SU-DHL-6 (cell line): ENCODE measurements around the gene FCMR.

Experiments
- H2AFZ ChIP-seq: fragments of 200-600 bp; sonication (generic); 2 replicates; pipeline ENCODE4 v1.6.1; 2014; ENCODE audit warnings: low read depth, mild to moderate bottlenecking, moderate library complexity, mixed read lengths, antibody characterized with exemption, low read length; ENCODE audit not compliant: severe bottlenecking
- H3F3A ChIP-seq: fragments of 200-600 bp; shearing (Covaris generic); 2 replicates; pipeline ENCODE4 v1.6.0; 2016; ENCODE audit warnings: antibody characterized with exemption, mild to moderate bottlenecking; ENCODE audit not compliant: insufficient read depth
- H3K27ac ChIP-seq: fragments of 200-600 bp; sonication (generic); 2 replicates; pipeline ENCODE4 v1.5.1; 2016; ENCODE audit warnings: low read depth, mild to moderate bottlenecking, low read length, moderate library complexity, mixed read lengths
- H3K27me3 ChIP-seq: fragments of 200-600 bp; sonication (generic), shearing (Covaris generic); 2 replicates; pipeline ENCODE4 v1.6.0; 2014; ENCODE audit warnings: mild to moderate bottlenecking, low read length
- H3K36me3 ChIP-seq: fragments of 200-600 bp; sonication (generic); 2 replicates; pipeline ENCODE4 v1.6.1; 2014; ENCODE audit warnings: mild to moderate bottlenecking, low read length, mixed read lengths
- H3K4me2 ChIP-seq: fragments of 300-600, 200-600 bp; shearing (Covaris generic), sonication (generic); 2 replicates; pipeline ENCODE4 v1.6.0; 2014; ENCODE audit warnings: low read length, low read depth, mild to moderate bottlenecking; ENCODE audit not compliant: poor library complexity, severe bottlenecking
- H3K4me3 ChIP-seq: fragments of 200-600 bp; sonication (generic); 2 replicates; pipeline ENCODE4 v1.5.1; 2014; ENCODE audit warnings: antibody characterized with exemption, low read length, mild to moderate bottlenecking, mixed read lengths; ENCODE audit not compliant: insufficient read depth, poor library complexity, severe bottlenecking
- H3K79me2 ChIP-seq: fragments of 200-600 bp; sonication (generic); 2 replicates; pipeline ENCODE4 v1.6.1; 2014; ENCODE audit warnings: mild to moderate bottlenecking, low read length, moderate library complexity; ENCODE audit not compliant: insufficient read depth
- H3K9ac ChIP-seq: fragments of 200-600 bp; sonication (generic); 2 replicates; pipeline ENCODE4 v1.7.0; 2014; ENCODE audit warnings: mild to moderate bottlenecking, low read length
- H3K9me2 ChIP-seq: fragments of 200-600 bp; sonication (generic); replicated peaks from 2 replicates; pipeline ENCODE4 v1.6.1; 2014; ENCODE audit warnings: low read length; ENCODE audit not compliant: insufficient read depth
- H3K9me3 ChIP-seq: fragments of 200-600 bp; sonication (generic); 2 replicates; pipeline ENCODE4 v1.6.1; 2014; ENCODE audit warnings: low read length, mixed read lengths; ENCODE audit not compliant: insufficient read depth
- H4K20me1 ChIP-seq: fragments of 200-600 bp; sonication (generic); 2 replicates; pipeline ENCODE4 v1.6.1; 2014; ENCODE audit warnings: low read depth, mild to moderate bottlenecking, antibody characterized with exemption, low read length, moderate library complexity, mixed read lengths
- CTCF ChIP-seq: fragments of 200-600 bp; sonication (generic); IDR thresholded peaks from one replicate; pipeline ENCODE4 v1.5.1; 2017; ENCODE audit warnings: antibody characterized with exemption, mild to moderate bottlenecking, low read length, moderate library complexity; ENCODE audit not compliant: insufficient read depth, poor library complexity, severe bottlenecking
- EZH2phosphoT487 ChIP-seq: fragments of 200-600 bp; sonication (generic), shearing (Covaris generic); conservative IDR thresholded peaks from 2 replicates; pipeline ENCODE4 v1.6.1; 2018; ENCODE audit warnings: mild to moderate bottlenecking, antibody characterized with exemption, low read length, moderate library complexity, mixed read lengths

The FCMR gene

GRCh38 chr1:206860165-206860564, 61.6 kb downstream of the FCMR start:
- H2AFZ ChIP-seq, result no peak overlapping the region
- no peaks in the 10 kb centered on the region for H3K36me3 ChIP-seq
- H3K27me3 ChIP-seq, result no peaks in the 10 kb centered on the region
- H4K20me1 ChIP-seq, result no peaks in the 10 kb centered on the region
- no peak overlapping the region for H3K4me2 ChIP-seq
- no peak overlapping the region for H3K9ac ChIP-seq
- no peak overlapping the region for H3K4me3 ChIP-seq
- H3K9me3 ChIP-seq, result no peaks in the 10 kb centered on the region
- H3K79me2 ChIP-seq, result no peaks in the 10 kb centered on the region
- no peaks in the 10 kb centered on the region for H3K9me2 ChIP-seq
- TF ChIP-seq CTCF, result no peak
- no peak for TF ChIP-seq EZH2phosphoT487
- H3F3A ChIP-seq, result no peaks in the 10 kb centered on the region
- no peak overlapping the region for H3K27ac ChIP-seq

GRCh38 chr1:206859082-206859521, 62.6 kb downstream of the FCMR start:
- H3K9me2 ChIP-seq, result no peaks in the 10 kb centered on the region
- no peaks in the 10 kb centered on the region for H4K20me1 ChIP-seq
- no peak overlapping the region for H3K27ac ChIP-seq
- no peaks in the 10 kb centered on the region for H3K9me3 ChIP-seq
- H3K9ac ChIP-seq, result no peak overlapping the region
- H3K4me2 ChIP-seq, result no peak overlapping the region
- no peak overlapping the region for H2AFZ ChIP-seq
- H3K36me3 ChIP-seq, result no peaks in the 10 kb centered on the region
- H3K27me3 ChIP-seq, result no peaks in the 10 kb centered on the region
- H3K4me3 ChIP-seq, result no peak overlapping the region
- no peaks in the 10 kb centered on the region for H3F3A ChIP-seq
- no peaks in the 10 kb centered on the region for H3K79me2 ChIP-seq
- no peak for TF ChIP-seq EZH2phosphoT487
- TF ChIP-seq CTCF, result no peak

- H3K79me2 ChIP-seq, result no peaks in the 10 kb centered on the region
- H3K4me3 ChIP-seq, result no peak overlapping the region
- no peak overlapping the region for H2AFZ ChIP-seq
- no peak overlapping the region for H3K4me2 ChIP-seq
- H4K20me1 ChIP-seq, result no peaks in the 10 kb centered on the region
- H3K27me3 ChIP-seq, result no peaks in the 10 kb centered on the region
- no peak overlapping the region for H3K27ac ChIP-seq
- H3K9me2 ChIP-seq, result no peaks in the 10 kb centered on the region
- no peaks in the 10 kb centered on the region for H3F3A ChIP-seq
- H3K9ac ChIP-seq, result no peak overlapping the region
- H3K36me3 ChIP-seq, result no peaks in the 10 kb centered on the region
- TF ChIP-seq CTCF, result peak; percentile 64
- TF ChIP-seq EZH2phosphoT487, result no peak
- no peaks in the 10 kb centered on the region for H3K9me3 ChIP-seq
Observed at GRCh38 chr1:206856674-206857464, 64.9 kb downstream of the FCMR start.
